GM19452 (cell line): Measurements from ENCODE around the gene PSMA7.
"Not testable (repeated sequence)": the region's sequence is repeated elsewhere in the genome, so short reads cannot be mapped to it uniquely, and the experiment has no call there.

Experiments used
- ATAC-seq: cut with Tn5 transposase; IDR thresholded peaks from one replicate; pipeline ENCODE4 v1.9.1; 2021; ENCODE audit not compliant: unreplicated experiment

The PSMA7 gene

GRCh38 chr20:62156592-62157386, 13.6 kb upstream of the PSMA7 start:
- peak; percentile 64 for ATAC-seq

- ATAC-seq = no peak
Observed at GRCh38 chr20:62156254-62156556, 13.0 kb upstream of the PSMA7 start.

- no peak for ATAC-seq
Observed at GRCh38 chr20:62155428-62156253, 12.4 kb upstream of the PSMA7 start.

- ATAC-seq = no peak
Observed at GRCh38 chr20:62151835-62152364, 8.7 kb upstream of the PSMA7 start.

GRCh38 chr20:62151225-62151624, 8.0 kb upstream of the PSMA7 start:
- ATAC-seq = no peak

- no peak for ATAC-seq
Observed at GRCh38 chr20:62150310-62150575, 7.0 kb upstream of the PSMA7 start.

GRCh38 chr20:62149532-62150309, 6.5 kb upstream of the PSMA7 start:
- ATAC-seq = no peak

GRCh38 chr20:62148908-62149314, 5.7 kb upstream of the PSMA7 start:
- no peak for ATAC-seq

GRCh38 chr20:62148383-62148782, 5.2 kb upstream of the PSMA7 start:
- ATAC-seq = not testable (repeated sequence)

- no peak for ATAC-seq
Observed at GRCh38 chr20:62147528-62147927, 4.3 kb upstream of the PSMA7 start.

- no peak for ATAC-seq
Observed at GRCh38 chr20:62147125-62147524, 3.9 kb upstream of the PSMA7 start.

- no peak for ATAC-seq
Observed at GRCh38 chr20:62146019-62146755, 3.0 kb upstream of the PSMA7 start.

- ATAC-seq = no peak
Observed at GRCh38 chr20:62145688-62146018, 2.5 kb upstream of the PSMA7 start.

GRCh38 chr20:62143957-62144825, 997 bp upstream of the PSMA7 start:
- peak; percentile 13 for ATAC-seq

GRCh38 chr20:62142252-62143080, 728 bp downstream of the PSMA7 start:
- ATAC-seq = peak; percentile 27

- no peak for ATAC-seq
Observed at GRCh38 chr20:62141397-62142251, 1.6 kb downstream of the PSMA7 start.

- no peak for ATAC-seq
Observed at GRCh38 chr20:62141043-62141396, 2.2 kb downstream of the PSMA7 start.

- ATAC-seq = no peak
Observed at GRCh38 chr20:62139636-62140035, 3.6 kb downstream of the PSMA7 start.
